HCT116 (cell line): Measurements from ENCODE around the gene TMC2. TPM values are rescaled to one million over a fixed set of nuclear protein-coding genes. Genes with fewer than 3 reads are reported as not detected.

Source experiments
- ATAC-seq: fragments of 200-7000 bp; cut with Tn5 transposase; 2 replicates; pipeline ENCODE4 v1.9.1; 2020; ENCODE audit warnings: mild to moderate bottlenecking, moderate library complexity
- BruUV-seq: library from RNA; stranded (reverse); fragments of 400-500 nt; replicated peaks from 2 replicates; lab custom pipeline; 2021; lab: Mats Ljungman, UMichigan
- CTCF ChIA-PET: fragments of 300-600 bp; sonication (Branson Sonifier 250); formaldehyde crosslinking; loops from one replicate; lab custom pipeline; 2021; ENCODE audit warnings: antibody characterized with exemption; lab: Charles Lee
- POLR2A ChIA-PET: fragments of 300-600, 350-600 bp; sonication (Branson Sonifier 250); formaldehyde crosslinking; loops from one replicate; lab custom pipeline; 2021; ENCODE audit warnings: antibody characterized with exemption; lab: Charles Lee
- RAD21 ChIA-PET, 2 experiments: fragments of 300-600 bp; sonication (Branson Sonifier 250); formaldehyde crosslinking; loops; one replicate each; lab custom pipeline; 2023; ENCODE audit warnings: low total read pairs in 2 of 2; ENCODE audit not compliant: uncharacterized antibody in 2 of 2, unreplicated experiment in 2 of 2, low non-redundant PET in 1 of 2; lab: Charles Lee
- DNase-seq: peaks from one replicate; pipeline ENCODE4 v3.0.0-alpha.2; 2010; ENCODE audit warnings: low read depth, low spot score
- H2AFZ ChIP-seq: fragments of 200-600 bp; shearing (Covaris generic), sonication (generic); 2 replicates; pipeline ENCODE4 v1.6.1; 2017; ENCODE audit warnings: low read depth, mixed run types, mixed read lengths, antibody characterized with exemption, low read length; ENCODE audit not compliant: poor library complexity, severe bottlenecking
- H3K27ac ChIP-seq: 2 replicates; pipeline ENCODE4 v1.5.1; 2012; ENCODE audit warnings: low read depth, low read length
- H3K27me3 ChIP-seq: fragments of 200-600 bp; sonication (generic); 2 replicates; pipeline ENCODE4 v1.6.1; 2016; ENCODE audit warnings: mixed run types, low read length, mixed read lengths; ENCODE audit not compliant: insufficient read depth
- H3K36me3 ChIP-seq, 2 experiments: fragments of 200-500 bp in 1 of 2; fragments of 200-600 bp in 1 of 2; sonication (Bioruptor generic) in 1 of 2; sonication (generic) in 1 of 2; 2 replicates each; pipeline versions ENCODE4 v1.5.1 to v1.6.1; 2014 to 2016; ENCODE audit warnings: low read length in 2 of 2, inconsistent platforms in 1 of 2, mixed read lengths in 1 of 2, mixed run types in 1 of 2; ENCODE audit not compliant: insufficient read depth in 2 of 2, control insufficient read depth in 1 of 2
- H3K4me1 ChIP-seq, 2 experiments: fragments of 200-600 bp in 1 of 2; sonication (generic) in 1 of 2; 2 replicates each; pipeline versions ENCODE4 v1.5.1 to v1.6.1; 2012 to 2017; ENCODE audit warnings: low read length in 2 of 2, inconsistent platforms in 1 of 2, mild to moderate bottlenecking in 1 of 2, mixed read lengths in 1 of 2, mixed run types in 1 of 2, moderate library complexity in 1 of 2; ENCODE audit not compliant: insufficient read depth in 2 of 2, control insufficient read depth in 1 of 2
- H3K4me2 ChIP-seq: fragments of 200-600 bp; sonication (generic); 2 replicates; pipeline ENCODE4 v1.6.1; 2017; ENCODE audit warnings: mixed run types, low read length, mixed read lengths
- H3K4me3 ChIP-seq, 2 experiments: fragments of 200-600 bp in 1 of 2; sonication (generic) in 1 of 2; replicated peaks in 1 of 2; 2 replicates each; pipeline ENCODE4 v1.5.1; 2011 to 2016; ENCODE audit warnings: low read length in 2 of 2, control low read depth in 1 of 2, low read depth in 1 of 2, mild to moderate bottlenecking in 1 of 2, mixed read lengths in 1 of 2, mixed run types in 1 of 2
- H3K79me2 ChIP-seq: fragments of 200-600 bp; sonication (generic); 2 replicates; pipeline ENCODE4 v1.6.1; 2017; ENCODE audit warnings: mild to moderate bottlenecking, mixed run types, low read length, moderate library complexity, mixed read lengths; ENCODE audit not compliant: insufficient read depth
- H3K9ac ChIP-seq: fragments of 200-600 bp; sonication (generic); 2 replicates; pipeline ENCODE4 v1.6.1; 2016; ENCODE audit warnings: low read length, mixed read lengths
- H3K9me2 ChIP-seq: fragments of 200-600 bp; sonication (generic), shearing (Covaris generic); 2 replicates; pipeline ENCODE4 v1.6.1; 2017; ENCODE audit warnings: mixed run types, mild to moderate bottlenecking, moderate library complexity; ENCODE audit not compliant: insufficient read depth
- H3K9me3 ChIP-seq, 2 experiments: fragments of 200-500 bp in 1 of 2; fragments of 200-600 bp in 1 of 2; sonication (Bioruptor generic) in 1 of 2; sonication (generic) in 1 of 2; 2 replicates each; pipeline ENCODE4 v1.6.1; 2014 to 2017; ENCODE audit warnings: low read length in 2 of 2, mixed read lengths in 2 of 2, inconsistent platforms in 1 of 2, low read depth in 1 of 2, mild to moderate bottlenecking in 1 of 2, mixed run types in 1 of 2, moderate library complexity in 1 of 2; ENCODE audit not compliant: control insufficient read depth in 1 of 2, insufficient read depth in 1 of 2
- H4K20me1 ChIP-seq: fragments of 200-600 bp; sonication (generic), shearing (Covaris generic); 2 replicates; pipeline ENCODE4 v1.6.1; 2017; ENCODE audit warnings: mixed run types, mild to moderate bottlenecking, moderate library complexity; ENCODE audit not compliant: insufficient read depth
- CBX3 ChIP-seq: IDR thresholded peaks from 2 replicates; pipeline ENCODE4 v1.6.1; 2012; ENCODE audit warnings: low read depth
- EGR1 ChIP-seq: IDR thresholded peaks from 2 replicates; pipeline ENCODE4 v1.6.1; 2012; ENCODE audit warnings: low read depth
- FOSL1 ChIP-seq: IDR thresholded peaks from 2 replicates; pipeline ENCODE4 v1.6.1; 2012; ENCODE audit warnings: low read depth
- REST ChIP-seq: IDR thresholded peaks from 2 replicates; pipeline ENCODE4 v1.6.1; 2012; ENCODE audit warnings: low read depth
- intact Hi-C: fragments of 100-400 bp; cut with micrococcal nuclease; formaldehyde crosslinking; loops from 2 replicates; pipeline ENCODE4 v1.10.0; 2022
- total RNA-seq: library from RNA; stranded (reverse); gene quantifications from one replicate; pipeline ENCODE4 v1.2.1, GENCODE V29; 2021; ENCODE audit not compliant: unreplicated experiment

The TMC2 gene
- total RNA-seq, 1 experiment from 2014 or later = not detected

- H3K36me3 ChIP-seq = peaks cover 45 to 60% of the 10 kb centered on the region in 2 experiments
- H4K20me1 ChIP-seq = peaks cover 51% of the 10 kb centered on the region; the same call in 1 of the 2 replicates
- H3K27me3 ChIP-seq = no peaks in the 10 kb centered on the region
- POLR2A ChIA-PET = interaction anchor here (1.1 to 1.4 kb wide), 2 partner anchors 8 to 9 kb away, joined by 3 to 4 read pairs; partner anchors contain the start of gene IDH3B
- H3K9ac ChIP-seq = no peak overlapping the region
- no peaks in the 10 kb centered on the region for H3K9me3 ChIP-seq
- H2AFZ ChIP-seq = no peak overlapping the region
- H3K4me3 ChIP-seq = no peak overlapping the region
- no peaks in the 10 kb centered on the region for H3K9me2 ChIP-seq
- RAD21 ChIA-PET = no interaction called here
- H3K4me1 ChIP-seq = peaks cover 8 to 21% of the 10 kb centered on the region in 2 experiments; a peak in 3 of 4 replicates
- peaks cover 77% of the 10 kb centered on the region for H3K79me2 ChIP-seq
- TF ChIP-seq CBX3 (no peak), REST (no peak), FOSL1 (no peak)
- H3K27ac ChIP-seq = peak overlapping the region; percentile 99
- no TSS peak for BruUV-seq
- DNase-seq (no peak), ATAC-seq (no peak)
- intact Hi-C loops = no loop called here
- H3K4me2 ChIP-seq = peak overlapping the region; percentile 99
- CTCF ChIA-PET = no interaction called here
These were observed 118.5 kb downstream of the TMC2 start for GRCh38 chr20:2654831-2655230.

- RAD21 ChIA-PET = no interaction called here
- peaks cover 51% of the 10 kb centered on the region; the same call in 1 of the 2 replicates for H4K20me1 ChIP-seq
- TF ChIP-seq EGR1 = no peak
- TF ChIP-seq, all 23 proteins: peak for 0
- Histone ChIP-seq H3K9me3 (no peaks in the 10 kb centered on the region), H3K4me3 (no peak overlapping the region), H2AFZ (no peak overlapping the region), H3K36me3 (peaks cover 49 to 67% of the 10 kb centered on the region in 2 experiments), H3K9me2 (no peaks in the 10 kb centered on the region), H3K4me2 (no peak overlapping the region), H3K4me1 (peaks cover 8 to 21% of the 10 kb centered on the region in 2 experiments; a peak in 3 of 4 replicates), H3K27me3 (no peaks in the 10 kb centered on the region), H3K27ac (peak overlapping the region; percentile 31; the same call in 1 of the 2 replicates), H3K79me2 (peaks cover 73% of the 10 kb centered on the region), H3K9ac (no peak overlapping the region)
- ChIA-PET POLR2A (interaction anchor here (1.1 to 1.4 kb wide), 2 partner anchors 9 kb away, joined by 3 to 4 read pairs; partner anchors contain the start of gene IDH3B), CTCF (no interaction called here)
- BruUV-seq = no TSS peak
- DNase-seq (no peak), ATAC-seq (no peak)
- intact Hi-C loops = no loop called here
These were observed 119.2 kb downstream of the TMC2 start for GRCh38 chr20:2655331-2656116.
